Measurements from ENCODE around the gene ATP6V1C2.

The ATP6V1C2 gene

DNA sequence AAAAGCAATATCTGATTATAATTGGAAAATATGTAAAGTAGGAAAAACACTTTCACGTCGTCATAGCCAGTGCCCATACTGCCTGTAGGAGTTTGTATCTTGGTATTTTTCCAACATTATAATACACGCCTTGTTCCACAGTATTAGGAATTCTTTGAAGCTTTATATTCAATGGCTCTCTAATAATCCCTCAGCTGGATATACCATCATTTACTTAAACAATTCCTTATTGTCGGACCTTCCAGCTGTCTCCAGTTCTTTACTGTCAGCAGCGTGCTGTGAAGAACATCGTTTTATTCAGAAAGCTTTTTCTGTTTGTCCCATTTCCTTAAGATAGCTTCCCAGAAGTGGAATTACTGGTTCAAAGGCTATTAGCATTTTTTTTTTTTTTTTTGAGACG is 31.7 kb downstream of the ATP6V1C2 start:
- Histone ChIP-seq H3K9ac (ENCODE audit: low read depth, low read length, poor library complexity) (no peak overlapping the region), H3K4me3 (ENCODE audit: low read length in 2 of 2) (no peak overlapping the region), H3K9me3 (replicated peaks in 1 of 2; ENCODE audit: control insufficient read depth in 2 of 2, insufficient read depth in 1 of 2, low read depth in 1 of 2, low read length in 2 of 2) (no peaks in the 10 kb centered on the region), H3K4me2 (ENCODE audit: insufficient read depth, low read length, poor library complexity, severe bottlenecking) (no peak overlapping the region), H3K27ac (replicated peaks; ENCODE audit: low read length) (no peak overlapping the region), H4K8ac (ENCODE audit: low read depth, low read length) (no peak overlapping the region), H3K27me3 (ENCODE audit: control insufficient read depth in 3 of 3, insufficient read depth in 3 of 3, low read depth in 1 of 3, low read length in 3 of 3) (no peaks in the 10 kb centered on the region), H3K4ac (ENCODE audit: low read length) (no peak overlapping the region), H3K14ac (ENCODE audit: low read length) (no peak overlapping the region), H4K91ac (ENCODE audit: low read depth, low read length, poor library complexity) (no peak overlapping the region), H2BK120ac (ENCODE audit: low read depth, low read length) (no peak overlapping the region), H2BK12ac (ENCODE audit: low read length) (no peak overlapping the region), H3K18ac (ENCODE audit: low read length) (no peak overlapping the region), H3K36me3 (replicated peaks in 1 of 2; ENCODE audit: control insufficient read depth in 2 of 2, insufficient read depth in 2 of 2, low read length in 2 of 2) (no peaks in the 10 kb centered on the region), H2BK5ac (ENCODE audit: low read length) (no peak overlapping the region), H2AFZ (ENCODE audit: low read length) (no peak overlapping the region), H3K23ac (ENCODE audit: low read depth, low read length, poor library complexity) (no peak overlapping the region), H2AK5ac (ENCODE audit: low read depth, low read length) (no peak overlapping the region), H3K4me1 (ENCODE audit: control insufficient read depth in 2 of 2, insufficient read depth in 1 of 2, low read depth in 1 of 2, low read length in 2 of 2) (no peaks in the 10 kb centered on the region), H2BK15ac (ENCODE audit: low read length) (no peak overlapping the region), H3K79me1 (ENCODE audit: low read depth, low read length) (no peaks in the 10 kb centered on the region)
- no peak for DNase-seq (ENCODE audit: low spot score)
- no CpG with 5 or more reads among the region's 7 CpGs for WGBS, 2 donors (ENCODE audit: extremely low coverage in 2 of 2, insufficient read length in 2 of 2, insufficient replicate concordance in 1 of 2)

DNA sequence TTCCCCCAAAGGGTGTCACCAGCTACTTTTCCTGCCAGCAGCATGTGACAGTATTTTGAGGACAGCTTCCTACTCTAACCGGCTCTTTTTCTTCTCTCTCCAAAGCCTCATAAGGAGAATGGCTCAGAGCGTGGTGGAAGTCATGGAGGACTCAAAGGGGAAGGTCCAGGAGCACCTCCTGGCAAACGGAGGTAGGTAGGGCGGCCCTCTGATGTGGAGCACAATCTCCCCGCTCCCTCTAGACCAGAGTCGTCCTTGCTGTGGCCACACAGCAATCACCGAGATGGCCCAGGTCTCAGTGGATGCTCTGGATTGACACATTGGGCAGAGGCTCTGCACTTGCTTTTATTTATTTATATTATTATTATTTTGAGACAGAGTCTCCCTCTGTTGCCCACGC is 32.4 kb downstream of the ATP6V1C2 start:
- no peak overlapping the region for H2BK12ac ChIP-seq (ENCODE audit: low read length)
- no peak overlapping the region for H4K8ac ChIP-seq (ENCODE audit: low read depth, low read length)
- no peak overlapping the region for H2AFZ ChIP-seq (ENCODE audit: low read length)
- H3K4me1 ChIP-seq (ENCODE audit: control insufficient read depth in 2 of 2, insufficient read depth in 1 of 2, low read depth in 1 of 2, low read length in 2 of 2): no peaks in the 10 kb centered on the region
- H3K9me3 ChIP-seq (replicated peaks in 1 of 2; ENCODE audit: control insufficient read depth in 2 of 2, insufficient read depth in 1 of 2, low read depth in 1 of 2, low read length in 2 of 2): no peaks in the 10 kb centered on the region
- H3K4ac ChIP-seq (ENCODE audit: low read length): no peak overlapping the region
- no peak overlapping the region for H2BK15ac ChIP-seq (ENCODE audit: low read length)
- no peak overlapping the region for H2AK5ac ChIP-seq (ENCODE audit: low read depth, low read length)
- H3K23ac ChIP-seq (ENCODE audit: low read depth, low read length, poor library complexity): no peak overlapping the region
- no peak overlapping the region for H3K4me2 ChIP-seq (ENCODE audit: insufficient read depth, low read length, poor library complexity, severe bottlenecking)
- DNase-seq (ENCODE audit: low spot score): no peak
- H3K9ac ChIP-seq (ENCODE audit: low read depth, low read length, poor library complexity): no peak overlapping the region
- H3K18ac ChIP-seq (ENCODE audit: low read length): no peak overlapping the region
- H3K27ac ChIP-seq (replicated peaks; ENCODE audit: low read length): no peak overlapping the region
- no peaks in the 10 kb centered on the region for H3K27me3 ChIP-seq (ENCODE audit: control insufficient read depth in 3 of 3, insufficient read depth in 3 of 3, low read depth in 1 of 3, low read length in 3 of 3)
- no peak overlapping the region for H2BK5ac ChIP-seq (ENCODE audit: low read length)
- H3K14ac ChIP-seq (ENCODE audit: low read length): no peak overlapping the region
- H2BK120ac ChIP-seq (ENCODE audit: low read depth, low read length): no peak overlapping the region
- no peaks in the 10 kb centered on the region for H3K79me1 ChIP-seq (ENCODE audit: low read depth, low read length)
- no peak overlapping the region for H3K4me3 ChIP-seq (ENCODE audit: low read length in 2 of 2)
- no CpG with 5 or more reads among the region's 8 CpGs for WGBS, 2 donors (ENCODE audit: extremely low coverage in 2 of 2, insufficient read length in 2 of 2, insufficient replicate concordance in 1 of 2)
- no peak overlapping the region for H4K91ac ChIP-seq (ENCODE audit: low read depth, low read length, poor library complexity)
- H3K36me3 ChIP-seq (replicated peaks in 1 of 2; ENCODE audit: control insufficient read depth in 2 of 2, insufficient read depth in 2 of 2, low read length in 2 of 2): no peaks in the 10 kb centered on the region

DNA sequence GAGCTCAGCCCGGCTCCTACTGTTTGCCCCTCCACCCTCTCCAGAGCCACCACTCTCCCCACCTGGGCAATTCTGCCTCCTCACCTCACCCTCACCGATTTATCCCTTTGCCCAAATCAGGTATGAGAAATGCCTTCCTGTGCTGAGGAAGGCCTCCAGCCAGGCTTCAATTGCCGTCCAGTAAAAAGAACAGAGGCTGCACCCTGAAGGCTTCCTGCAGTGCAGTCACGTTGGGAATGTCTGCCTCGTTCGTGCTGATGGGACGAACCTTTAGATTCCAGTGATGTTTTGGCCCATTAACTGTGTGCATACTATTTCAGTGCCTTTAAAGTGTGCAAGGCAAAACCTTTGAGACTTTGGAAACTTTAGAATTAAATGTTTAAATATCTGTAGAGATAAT is 34.2 kb downstream of the ATP6V1C2 start:
- H3K4ac ChIP-seq (ENCODE audit: low read length): no peak overlapping the region
- H2BK12ac ChIP-seq (ENCODE audit: low read length): no peak overlapping the region
- H2BK5ac ChIP-seq (ENCODE audit: low read length): no peak overlapping the region
- H3K36me3 ChIP-seq (replicated peaks in 1 of 2; ENCODE audit: control insufficient read depth in 2 of 2, insufficient read depth in 2 of 2, low read length in 2 of 2): no peaks in the 10 kb centered on the region
- peaks cover 0 to 2% of the 10 kb centered on the region in 2 donors for H3K9me3 ChIP-seq (replicated peaks in 1 of 2; ENCODE audit: control insufficient read depth in 2 of 2, insufficient read depth in 1 of 2, low read depth in 1 of 2, low read length in 2 of 2)
- H2AFZ ChIP-seq (ENCODE audit: low read length): no peak overlapping the region
- no peaks in the 10 kb centered on the region for H3K27me3 ChIP-seq (ENCODE audit: control insufficient read depth in 3 of 3, insufficient read depth in 3 of 3, low read depth in 1 of 3, low read length in 3 of 3)
- peaks cover 0 to 2% of the 10 kb centered on the region in 2 donors for H3K4me1 ChIP-seq (ENCODE audit: control insufficient read depth in 2 of 2, insufficient read depth in 1 of 2, low read depth in 1 of 2, low read length in 2 of 2)
- no peak overlapping the region for H3K23ac ChIP-seq (ENCODE audit: low read depth, low read length, poor library complexity)
- no peaks in the 10 kb centered on the region for H3K79me1 ChIP-seq (ENCODE audit: low read depth, low read length)
- H4K91ac ChIP-seq (ENCODE audit: low read depth, low read length, poor library complexity): no peak overlapping the region
- H3K4me2 ChIP-seq (ENCODE audit: insufficient read depth, low read length, poor library complexity, severe bottlenecking): no peak overlapping the region
- no peak overlapping the region for H3K27ac ChIP-seq (replicated peaks; ENCODE audit: low read length)
- H2BK120ac ChIP-seq (ENCODE audit: low read depth, low read length): no peak overlapping the region
- no peak for DNase-seq (ENCODE audit: low spot score)
- H2BK15ac ChIP-seq (ENCODE audit: low read length): no peak overlapping the region
- H3K9ac ChIP-seq (ENCODE audit: low read depth, low read length, poor library complexity): no peak overlapping the region
- no CpG with 5 or more reads among the region's 7 CpGs for WGBS, 2 donors (ENCODE audit: extremely low coverage in 2 of 2, insufficient read length in 2 of 2, insufficient replicate concordance in 1 of 2)
- no peak overlapping the region for H3K14ac ChIP-seq (ENCODE audit: low read length)
- H4K8ac ChIP-seq (ENCODE audit: low read depth, low read length): no peak overlapping the region
- no peak overlapping the region for H2AK5ac ChIP-seq (ENCODE audit: low read depth, low read length)
- no peak overlapping the region for H3K18ac ChIP-seq (ENCODE audit: low read length)
- H3K4me3 ChIP-seq (ENCODE audit: low read length in 2 of 2): no peak overlapping the region

DNA sequence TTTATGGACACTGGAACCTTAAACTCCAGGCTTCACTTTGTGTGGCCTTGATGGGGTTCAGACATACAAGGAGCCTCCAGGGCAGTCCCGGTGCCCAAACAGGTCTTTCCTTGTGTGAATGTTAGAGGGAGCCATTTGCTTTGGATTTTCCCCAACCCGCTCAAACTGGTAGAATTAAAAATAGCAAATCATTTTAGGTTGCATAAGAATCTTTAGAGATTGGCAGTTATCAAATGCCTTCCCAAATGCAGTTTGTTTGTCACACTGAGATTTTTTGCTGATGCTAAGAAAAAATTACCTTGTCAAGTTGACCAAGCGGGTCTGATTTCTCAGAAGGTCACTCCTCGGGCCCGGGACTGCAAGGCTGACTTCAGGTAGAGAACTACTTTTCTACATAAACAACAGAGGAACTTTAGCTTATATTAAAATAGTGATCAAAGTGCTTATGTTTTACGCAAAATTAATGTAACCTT is 36.4 kb downstream of the ATP6V1C2 start:
- Histone ChIP-seq H3K23ac (ENCODE audit: low read depth, low read length, poor library complexity) (no peak overlapping the region), H3K18ac (ENCODE audit: low read length) (no peak overlapping the region), H2BK12ac (ENCODE audit: low read length) (no peak overlapping the region), H3K14ac (ENCODE audit: low read length) (no peak overlapping the region), H3K79me1 (ENCODE audit: low read depth, low read length) (no peaks in the 10 kb centered on the region), H3K4ac (ENCODE audit: low read length) (no peak overlapping the region), H2BK5ac (ENCODE audit: low read length) (no peak overlapping the region), H3K9ac (ENCODE audit: low read depth, low read length, poor library complexity) (no peak overlapping the region), H3K4me1 (ENCODE audit: control insufficient read depth in 2 of 2, insufficient read depth in 1 of 2, low read depth in 1 of 2, low read length in 2 of 2) (peaks cover 3 to 7% of the 10 kb centered on the region in 2 donors), H2BK15ac (ENCODE audit: low read length) (no peak overlapping the region), H2AFZ (ENCODE audit: low read length) (no peak overlapping the region), H4K91ac (ENCODE audit: low read depth, low read length, poor library complexity) (no peak overlapping the region), H3K4me2 (ENCODE audit: insufficient read depth, low read length, poor library complexity, severe bottlenecking) (no peak overlapping the region), H3K9me3 (replicated peaks in 1 of 2; ENCODE audit: control insufficient read depth in 2 of 2, insufficient read depth in 1 of 2, low read depth in 1 of 2, low read length in 2 of 2) (peaks cover 0 to 2% of the 10 kb centered on the region in 2 donors), H4K8ac (ENCODE audit: low read depth, low read length) (no peak overlapping the region), H3K4me3 (ENCODE audit: low read length in 2 of 2) (peak overlapping the region in 1 of 2 donors; percentile 8), H3K27ac (replicated peaks; ENCODE audit: low read length) (no peak overlapping the region), H2BK120ac (ENCODE audit: low read depth, low read length) (no peak overlapping the region), H2AK5ac (ENCODE audit: low read depth, low read length) (no peak overlapping the region), H3K27me3 (ENCODE audit: control insufficient read depth in 3 of 3, insufficient read depth in 3 of 3, low read depth in 1 of 3, low read length in 3 of 3) (peaks cover 0 to 4% (median 0%) of the 10 kb centered on the region in 3 experiments), H3K36me3 (replicated peaks in 1 of 2; ENCODE audit: control insufficient read depth in 2 of 2, insufficient read depth in 2 of 2, low read length in 2 of 2) (no peaks in the 10 kb centered on the region)
- no CpG with 5 or more reads among the region's 6 CpGs for WGBS, 2 donors (ENCODE audit: extremely low coverage in 2 of 2, insufficient read length in 2 of 2, insufficient replicate concordance in 1 of 2)
- DNase-seq (ENCODE audit: low spot score): no peak

Measured in neuronal stem cell (in vitro differentiated cells).